IMR-90 (cell line): Measurements from ENCODE around the gene NKAIN2. TPM values are rescaled to one million over a fixed set of nuclear protein-coding genes. Genes with fewer than 3 reads are reported as not detected.

Experiments
- ATAC-seq: fragments of 200-7000 bp; cut with Tn5 transposase; 2 replicates; pipeline ENCODE4 v1.9.1; 2020; ENCODE audit warnings: low read depth, mild to moderate bottlenecking, moderate library complexity
- BruUV-seq: library from RNA; stranded (reverse); fragments of 400-500 nt; replicated peaks from 2 replicates; lab custom pipeline; 2021; lab: Mats Ljungman, UMichigan
- CTCF ChIA-PET: fragments of 300-600 bp; formaldehyde crosslinking; extraction: SDS; loops from one replicate; lab custom pipeline; 2021; ENCODE audit warnings: antibody characterized with exemption; lab: Yijun Ruan, JAX
- POLR2A ChIA-PET: fragments of 300-600 bp; sonication (Branson Sonifier 250); formaldehyde crosslinking; loops from one replicate; lab custom pipeline; 2022; ENCODE audit warnings: antibody characterized with exemption; ENCODE audit not compliant: unreplicated experiment; lab: Charles Lee
- DNase-seq: peaks from one replicate; pipeline ENCODE4 v3.0.0; 2013
- H2AFZ ChIP-seq: replicated peaks from 2 replicates; pipeline ENCODE3; 2013; ENCODE audit warnings: low read length, mild to moderate bottlenecking; ENCODE audit not compliant: poor library complexity
- H2AK5ac ChIP-seq: 2 replicates; pipeline ENCODE4 v1.6.1; 2013; ENCODE audit warnings: low read depth, low read length, inconsistent platforms
- H2AK9ac ChIP-seq: replicated peaks from 2 replicates; pipeline ENCODE3; 2013; ENCODE audit warnings: mild to moderate bottlenecking, low read depth, low read length, moderate library complexity; ENCODE audit not compliant: poor library complexity
- H2BK120ac ChIP-seq: 2 replicates; pipeline ENCODE4 v1.6.1; 2013; ENCODE audit warnings: low read depth, low read length, inconsistent platforms
- H2BK15ac ChIP-seq: 3 replicates; pipeline ENCODE4 v1.6.1; 2013; ENCODE audit warnings: low read depth, low read length, inconsistent platforms
- H2BK20ac ChIP-seq: 2 replicates; pipeline ENCODE4 v1.6.1; 2013; ENCODE audit warnings: low read depth, mild to moderate bottlenecking, inconsistent platforms, low read length, moderate library complexity
- H2BK5ac ChIP-seq: 2 replicates; pipeline ENCODE4 v1.6.1; 2013; ENCODE audit warnings: mild to moderate bottlenecking, low read depth, low read length, inconsistent platforms; ENCODE audit not compliant: poor library complexity, severe bottlenecking
- H3K14ac ChIP-seq: replicated peaks from 2 replicates; pipeline ENCODE4 v1.6.1; 2013; ENCODE audit warnings: low read depth, low read length, inconsistent platforms
- H3K18ac ChIP-seq: 2 replicates; pipeline ENCODE4 v1.6.1; 2013; ENCODE audit warnings: low read depth, low read length, control low read depth
- H3K23ac ChIP-seq: 2 replicates; pipeline ENCODE4 v1.6.1; 2013; ENCODE audit warnings: low read depth, low read length, inconsistent platforms
- H3K27ac ChIP-seq: 2 replicates; pipeline ENCODE4 v1.5.1; 2013; ENCODE audit warnings: mild to moderate bottlenecking, control low read depth, low read length; ENCODE audit not compliant: insufficient read depth
- H3K27me3 ChIP-seq: 2 replicates; pipeline ENCODE4 v1.6.1; 2013; ENCODE audit warnings: low read length; ENCODE audit not compliant: control insufficient read depth, insufficient read depth
- H3K36me3 ChIP-seq: 2 replicates; pipeline ENCODE4 v1.6.1; 2013; ENCODE audit warnings: low read length, mixed read lengths; ENCODE audit not compliant: control insufficient read depth, insufficient read depth
- H3K4ac ChIP-seq: 2 replicates; pipeline ENCODE4 v1.6.1; 2013; ENCODE audit warnings: low read depth, low read length, inconsistent platforms
- H3K4me1 ChIP-seq: 2 replicates; pipeline ENCODE4 v1.6.1; 2013; ENCODE audit warnings: low read length, mixed read lengths; ENCODE audit not compliant: control insufficient read depth, insufficient read depth
- H3K4me2 ChIP-seq: 2 replicates; pipeline ENCODE4 v1.6.1; 2013; ENCODE audit warnings: low read depth, mild to moderate bottlenecking, control low read depth, low read length, moderate library complexity
- H3K4me3 ChIP-seq: 2 replicates; pipeline ENCODE4 v1.5.1; 2013; ENCODE audit warnings: low read depth, mild to moderate bottlenecking, control low read depth, low read length, moderate library complexity; ENCODE audit not compliant: insufficient read depth
- H3K56ac ChIP-seq: 2 replicates; pipeline ENCODE4 v1.6.1; 2013; ENCODE audit warnings: low read length, inconsistent platforms; ENCODE audit not compliant: insufficient read depth; ENCODE audit errors: extremely low read depth
- H3K79me1 ChIP-seq, 2 experiments: 2 replicates each; pipeline ENCODE4 v1.6.1; 2013; ENCODE audit warnings: low read length in 2 of 2, inconsistent platforms in 1 of 2, low read depth in 1 of 2
- H3K9ac ChIP-seq: 2 replicates; pipeline ENCODE4 v1.6.1; 2013; ENCODE audit warnings: low read depth, low read length, control low read depth
- H3K9me1 ChIP-seq: 2 replicates; pipeline ENCODE4 v1.6.1; 2013; ENCODE audit warnings: low read length, inconsistent platforms; ENCODE audit not compliant: insufficient read depth
- H3K9me3 ChIP-seq: 2 replicates; pipeline ENCODE4 v1.6.1; 2013; ENCODE audit warnings: low read length; ENCODE audit not compliant: control insufficient read depth, insufficient read depth
- H4K20me1 ChIP-seq: 2 replicates; pipeline ENCODE4 v1.6.1; 2013; ENCODE audit warnings: low read length, inconsistent platforms; ENCODE audit not compliant: insufficient read depth
- H4K5ac ChIP-seq: 2 replicates; pipeline ENCODE4 v1.6.1; 2013; ENCODE audit warnings: mild to moderate bottlenecking, low read depth, low read length, control low read depth
- H4K8ac ChIP-seq, 2 experiments: 2 replicates each; pipeline ENCODE4 v1.6.1; 2013; ENCODE audit warnings: low read depth in 2 of 2, low read length in 2 of 2, control low read depth in 1 of 2, inconsistent platforms in 1 of 2
- H4K91ac ChIP-seq: 2 replicates; pipeline ENCODE4 v1.6.1; 2013; ENCODE audit warnings: low read depth, low read length, inconsistent platforms; ENCODE audit not compliant: insufficient read depth
- ELK1 ChIP-seq: fragments of 150-350 bp; IDR thresholded peaks from 2 replicates; pipeline ENCODE4 v1.6.1; 2016; ENCODE audit warnings: low read depth, mild to moderate bottlenecking, low read length, moderate library complexity, borderline replicate concordance
- FOS ChIP-seq: fragments of 150-350 bp; IDR thresholded peaks from 2 replicates; pipeline ENCODE4 v1.6.1; 2016; ENCODE audit warnings: low read depth, low read length
- MAZ ChIP-seq: IDR thresholded peaks from 2 replicates; pipeline ENCODE4 v1.6.1; 2012; ENCODE audit warnings: low read depth, mild to moderate bottlenecking, low read length, improper control_type of control experiment, moderate library complexity, borderline replicate concordance
- WGBS, 2 experiments: methylation state at CpG; one replicate each; pipeline versions ENCODE4 v1.1.5 to v1.1.7; 2013; ENCODE audit warnings: missing lambda C conversion rate in 2 of 2; ENCODE audit not compliant: insufficient read length in 1 of 2; ENCODE audit errors: extremely low coverage in 2 of 2; 5-methylcytosine and 5-hydroxymethylcytosine counted together
- dilution Hi-C: fragments of 300-500 bp; cut with HindIII; formaldehyde crosslinking; loops from one replicate; pipeline ENCODE4 v1.14.3; 2018; ENCODE audit warnings: low sequenced_read_pairs; ENCODE audit not compliant: unreplicated experiment
- in situ Hi-C: fragments of 300-500 bp; cut with MboI; formaldehyde crosslinking; loops from 3 replicates; pipeline ENCODE4 v1.14.3; 2019; ENCODE audit warnings: low sequenced_read_pairs, inconsistent platforms, mixed read lengths
- intact Hi-C: fragments of 100-400 bp; cut with micrococcal nuclease; formaldehyde crosslinking; loops from 2 replicates; pipeline ENCODE4 v1.10.0; 2022
- polyA plus RNA-seq, 3 experiments: library from polyadenylated mRNA; depleted of rRNA; stranded (reverse); fragments of >200 nt; gene quantifications; 2 replicates each; pipeline ENCODE4 v1.2.3, GENCODE V29; 2012; ENCODE audit warnings: low replicate concordance in 1 of 3
- total RNA-seq: library from RNA; depleted of rRNA; stranded (reverse); fragments of >200 nt; gene quantifications from 2 replicates; pipeline ENCODE4 v1.2.3, GENCODE V29; 2012

The NKAIN2 gene
- total and polyA plus RNA-seq, 2 of the 4 experiments (the other 2 are of a cell fraction) = not detected

- POLR2A ChIA-PET = no interaction called here
- DNase-seq = no peak
- no peak overlapping the region for H2BK15ac ChIP-seq
- TF ChIP-seq FOS (no peak), MAZ (no peak), ELK1 (no peak)
- H3K18ac ChIP-seq = no peak overlapping the region
- no peak overlapping the region for H3K4ac ChIP-seq
- CTCF ChIA-PET = no interaction called here
- no peak for ATAC-seq
- no peaks in the 10 kb centered on the region for H3K9me3 ChIP-seq
- no peak overlapping the region for H2AK9ac ChIP-seq
- H3K9ac ChIP-seq = no peak overlapping the region
- peaks cover 11% of the 10 kb centered on the region for H3K27me3 ChIP-seq
- no peak overlapping the region for H2BK20ac ChIP-seq
- no peak overlapping the region for H3K14ac ChIP-seq
- in situ Hi-C loops = loop anchor here (10.0 kb wide), 1 partner anchor 158 kb away; no protein-coding TSS in a partner anchor
- no peak overlapping the region for H4K8ac ChIP-seq
- no peak overlapping the region for H2BK120ac ChIP-seq
- no peak overlapping the region for H3K27ac ChIP-seq
- no peak overlapping the region for H2AFZ ChIP-seq
- no peak overlapping the region for H3K23ac ChIP-seq
- no peak overlapping the region for H3K4me3 ChIP-seq
- H2AK5ac ChIP-seq = no peak overlapping the region
- H4K91ac ChIP-seq = no peak overlapping the region
- intact Hi-C loops = no loop called here
- no peak overlapping the region for H4K5ac ChIP-seq
- peaks cover 2% of the 10 kb centered on the region; the same call in 1 of the 2 replicates for H3K4me1 ChIP-seq
- H2BK5ac ChIP-seq = no peak overlapping the region
- H3K79me1 ChIP-seq = no peaks in the 10 kb centered on the region
- no peaks in the 10 kb centered on the region for H4K20me1 ChIP-seq
- BruUV-seq = no TSS peak
- H3K36me3 ChIP-seq = no peaks in the 10 kb centered on the region
- WGBS, 2 experiments = no CpG with 5 or more reads among the region's 2 CpGs
- no peak overlapping the region for H3K56ac ChIP-seq
- dilution Hi-C loops = no loop called here
- H3K9me1 ChIP-seq = no peaks in the 10 kb centered on the region
- no peak overlapping the region for H3K4me2 ChIP-seq
Measured at GRCh38 chr6:123806561-123806960, 2.9 kb downstream of the NKAIN2 start.
